Caki2 (cell line): ENCODE data around the gene KRTAP5-2. TPM values are rescaled to one million over a fixed set of nuclear protein-coding genes. Genes with fewer than 3 reads are reported as not detected.

ENCODE experiments used
- DNase-seq: peaks from one replicate; pipeline ENCODE4 v3.0.0-alpha.2; 2015; ENCODE audit warnings: low read depth
- in situ Hi-C: cut with HindIII; loops from 2 replicates; pipeline ENCODE4 v1.10.0; 2016; ENCODE audit warnings: low sequenced_read_pairs, low pct_unique_long_range_greater_than_20kb, mixed read lengths
- total RNA-seq: library from RNA; depleted of rRNA; stranded (reverse); fragments of >200 nt; shearing (Covaris generic); gene quantifications from 2 replicates; pipeline ENCODE4 v1.2.3, GENCODE V29; 2014; ENCODE audit warnings: low replicate concordance; rRNA removed

The KRTAP5-2 gene
- total RNA-seq, 1 experiment from 2014 or later, result not detected

DNA sequence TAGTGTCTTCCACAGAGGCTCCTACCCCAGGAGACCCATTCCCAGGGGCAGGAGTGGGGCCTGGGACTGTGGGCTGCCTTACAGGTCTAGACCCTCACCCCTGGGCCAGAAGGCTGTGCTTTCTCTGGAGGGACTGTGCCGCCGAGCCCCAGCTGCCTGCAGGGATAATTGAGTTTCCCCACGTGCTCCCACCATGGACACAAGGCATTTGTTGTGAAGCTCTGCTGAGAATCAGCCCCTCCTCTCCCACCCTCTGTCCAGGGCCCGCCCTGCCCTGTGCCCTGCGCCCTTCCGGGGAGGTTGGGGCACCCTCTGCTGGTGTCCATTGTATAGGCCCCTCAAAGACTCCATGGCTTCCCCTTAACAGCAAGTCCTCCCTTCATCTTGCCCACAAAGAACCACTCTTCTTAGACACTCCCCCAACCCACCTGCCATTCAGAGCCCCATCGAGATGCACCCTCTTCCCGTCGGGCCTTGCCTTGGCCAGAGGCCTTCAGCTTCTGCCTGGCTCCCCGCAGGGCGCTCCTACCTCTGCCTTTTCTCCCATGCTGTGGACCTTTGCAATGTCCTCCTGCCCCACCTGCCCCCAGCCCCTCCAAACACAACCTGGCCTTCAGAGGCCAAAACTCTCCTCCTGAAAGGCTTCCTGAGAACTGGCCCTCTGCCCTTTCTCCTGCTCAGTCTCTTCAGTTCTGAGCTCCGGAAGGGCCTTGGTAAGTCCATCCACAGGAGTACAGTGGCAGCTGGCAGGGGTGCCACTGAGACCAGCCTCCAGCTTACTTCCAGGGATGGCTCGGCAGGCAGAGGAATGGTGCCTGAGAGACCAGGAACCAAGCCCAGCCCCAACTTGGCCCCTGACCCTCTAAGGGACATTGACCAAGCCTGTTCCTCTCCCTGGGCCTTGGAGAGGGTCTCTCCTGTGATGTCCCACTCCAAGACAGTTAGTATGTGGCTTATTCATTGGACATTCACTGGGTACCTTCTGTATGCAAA is 48.5 kb downstream of the KRTAP5-2 start:
- in situ Hi-C loops, result no loop called here
- no peak for DNase-seq

- in situ Hi-C loops, result no loop called here
- peak; percentile 57 for DNase-seq
Observed at GRCh38 chr11:1548221-1549070, 49.6 kb downstream of the KRTAP5-2 start.

DNA sequence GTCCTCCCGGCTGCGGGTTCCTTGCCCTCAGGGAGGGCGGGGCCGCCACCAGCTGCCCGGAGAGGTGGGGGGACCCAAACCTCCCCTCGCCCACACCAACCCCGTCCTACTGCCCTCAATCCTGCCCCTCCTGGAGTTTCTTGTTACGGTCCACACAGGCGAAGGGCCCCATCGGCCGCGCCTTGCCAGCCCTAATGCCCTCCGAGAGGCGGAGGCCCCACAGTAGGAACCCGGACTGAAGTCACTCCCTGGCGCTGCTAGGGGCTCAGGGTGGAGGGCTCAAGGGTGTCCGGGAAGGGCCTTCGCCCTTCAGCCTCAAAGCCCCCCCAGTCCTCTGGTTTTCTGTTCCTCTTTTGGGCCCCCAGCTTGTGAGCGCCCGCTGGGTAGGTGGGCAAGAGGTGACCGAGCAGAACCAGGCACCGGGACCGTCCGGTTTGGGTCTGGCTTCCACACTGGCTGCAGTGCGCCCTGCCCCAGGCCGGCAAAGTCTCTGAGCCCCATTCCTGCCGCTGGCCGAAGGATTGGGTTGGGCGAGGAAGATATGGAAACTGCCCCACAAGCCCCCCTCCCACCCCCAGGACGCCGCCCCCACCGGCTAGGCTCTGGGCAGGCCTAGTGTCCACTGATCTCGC is 50.5 kb downstream of the KRTAP5-2 start:
- in situ Hi-C loops, result no loop called here
- DNase-seq, result no peak

Other genes starting within 250 kb of the KRTAP5-2 start
- 2.4 and 4.8 TPM in 2 replicates for gene BRSK2, start 208.4 kb downstream of the KRTAP5-2 start, total RNA-seq
- gene MOB2, start 111.5 kb downstream of the KRTAP5-2 start, total RNA-seq, result 13.0 and 18.0 TPM in 2 replicates
- gene DUSP8, start 26.0 kb downstream of the KRTAP5-2 start, total RNA-seq, result 0.07 and 1.2 TPM in 2 replicates
- gene KRTAP5-1, start 13.0 kb downstream of the KRTAP5-2 start, total RNA-seq, result not detected in 2 replicates
- not detected in 2 replicates for gene KRTAP5-3, start 10.2 kb upstream of the KRTAP5-2 start, total RNA-seq
- not detected in 2 replicates for gene KRTAP5-4, start 23.8 kb upstream of the KRTAP5-2 start, total RNA-seq
- gene KRTAP5-5, start 31.5 kb upstream of the KRTAP5-2 start, total RNA-seq, result not detected in 2 replicates
- gene KRTAP5-6, start 98.9 kb upstream of the KRTAP5-2 start, total RNA-seq, result not detected in 2 replicates
- 0.55 and 2.7 TPM in 2 replicates for gene IFITM10, start 152.3 kb upstream of the KRTAP5-2 start, total RNA-seq
- 1,431 and 1,654 TPM in 2 replicates for gene CTSD, start 165.6 kb upstream of the KRTAP5-2 start, total RNA-seq
- not detected in 2 replicates for gene SYT8, start 236.7 kb upstream of the KRTAP5-2 start, total RNA-seq
- gene TNNI2, start 240.7 kb upstream of the KRTAP5-2 start, total RNA-seq, result not detected in 2 replicates